BLaER1 (cell line): ENCODE results near the gene PCDHGA10.
"Not testable (repeated sequence)": the region's sequence is repeated elsewhere in the genome, so short reads cannot be mapped to it uniquely, and the experiment has no call there.

Experiments used
- H3K27ac ChIP-seq: shearing (Covaris generic); formaldehyde crosslinking; 2 replicates; pipeline ENCODE4 v1.8.1; 2022
- H3K27me3 ChIP-seq: shearing (Covaris generic); formaldehyde crosslinking; 2 replicates; pipeline ENCODE4 v1.8.1; 2022
- H3K36me3 ChIP-seq: shearing (Covaris generic); formaldehyde crosslinking; 2 replicates; pipeline ENCODE4 v1.8.1; 2022
- H3K4me1 ChIP-seq: shearing (Covaris generic); formaldehyde crosslinking; 2 replicates; pipeline ENCODE4 v1.8.1; 2022
- H3K4me2 ChIP-seq: shearing (Covaris generic); formaldehyde crosslinking; 2 replicates; pipeline ENCODE4 v1.8.1; 2022
- H3K4me3 ChIP-seq: shearing (Covaris generic); formaldehyde crosslinking; 2 replicates; pipeline ENCODE4 v1.8.1; 2022
- H3K9ac ChIP-seq: shearing (Covaris generic); formaldehyde crosslinking; 2 replicates; pipeline ENCODE4 v1.8.1; 2022
- H3K9me3 ChIP-seq: shearing (Covaris generic); formaldehyde crosslinking; 2 replicates; pipeline ENCODE4 v1.8.1; 2022
- H4K20me1 ChIP-seq: shearing (Covaris generic); formaldehyde crosslinking; 2 replicates; pipeline ENCODE4 v1.8.1; 2022
- Cebpa-rat ChIP-seq: shearing (Covaris generic); IDR thresholded peaks from 2 replicates; pipeline ENCODE4 v1.8.1; 2022

PCDHGA10 gene

DNA sequence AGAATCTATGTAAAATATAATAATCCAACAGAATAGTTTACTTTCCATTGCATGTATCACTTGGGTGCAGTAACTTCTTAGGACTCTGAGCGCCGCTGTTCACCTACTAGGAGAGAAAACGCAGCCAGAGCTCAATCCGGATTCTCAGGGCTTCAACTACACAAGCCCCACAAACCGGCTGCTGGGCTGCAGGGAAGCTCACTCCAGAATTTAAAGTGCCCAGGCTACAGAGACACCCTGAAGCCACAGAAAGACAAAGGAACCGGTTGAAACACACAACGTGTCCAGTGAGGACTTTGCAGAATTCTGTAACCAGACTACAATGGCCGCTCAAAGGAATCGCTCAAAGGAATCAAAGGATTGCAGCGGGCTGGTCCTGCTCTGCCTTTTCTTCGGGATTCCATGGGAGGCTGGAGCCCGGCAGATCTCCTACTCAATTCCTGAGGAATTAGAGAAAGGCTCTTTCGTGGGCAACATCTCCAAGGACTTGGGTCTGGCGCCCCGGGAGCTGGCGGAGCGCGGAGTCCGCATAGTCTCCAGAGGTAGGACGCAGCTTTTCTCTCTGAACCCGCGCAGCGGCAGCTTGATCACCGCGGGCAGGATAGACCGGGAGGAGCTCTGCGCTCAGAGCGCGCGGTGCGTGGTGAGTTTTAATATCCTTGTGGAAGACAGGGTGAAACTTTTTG, at the start of gene PCDHGA10:
TSS of gene PCDHGA10 (plus strand) at position 134 of the 686 bp plus-strand sequence. CDS start at position 323, 189 bp downstream.
- Histone ChIP-seq H3K27ac (no peak within 1 kb of the TSS), H3K4me3 (peak within 1 kb of the TSS; percentile 66), H4K20me1 (no peaks in the 10 kb centered on the region), H3K9ac (peak within 1 kb of the TSS; percentile 75), H3K4me1 (peaks cover 19% of the 10 kb centered on the region), H3K4me2 (peak within 1 kb of the TSS; percentile 74), H3K36me3 (no peaks in the 10 kb centered on the region), H3K9me3 (peaks cover 41% of the 10 kb centered on the region), H3K27me3 (peaks cover 22% of the 10 kb centered on the region)
- no peak for TF ChIP-seq Cebpa-rat

- Histone ChIP-seq H3K9me3 (peaks cover 74% of the 10 kb centered on the region), H3K4me3 (no peak within 1 kb of the TSS), H3K9ac (no peak within 1 kb of the TSS), H3K4me2 (no peak within 1 kb of the TSS), H3K27ac (no peak within 1 kb of the TSS), H3K4me1 (no peaks in the 10 kb centered on the region), H3K27me3 (no peaks in the 10 kb centered on the region), H4K20me1 (no peaks in the 10 kb centered on the region), H3K36me3 (no peaks in the 10 kb centered on the region)
- no peak for TF ChIP-seq Cebpa-rat
These were observed 48.7 kb upstream of the PCDHGA10 start, which contains the start of gene PCDHGA5 for GRCh38 chr5:141363952-141364660. PCDHGA5 (plus strand) TSS chr5:141364162; CDS start chr5:141364331, 169 bp downstream.

GRCh38 chr5:141366016-141366896, 46.5 kb upstream of the PCDHGA10 start:
- TF ChIP-seq Cebpa-rat: no peak
- H3K27me3 ChIP-seq: no peaks in the 10 kb centered on the region
- H4K20me1 ChIP-seq: no peaks in the 10 kb centered on the region
- H3K36me3 ChIP-seq: no peaks in the 10 kb centered on the region
- H3K4me3 ChIP-seq: no peak overlapping the region
- H3K4me2 ChIP-seq: no peak overlapping the region
- no peak overlapping the region for H3K27ac ChIP-seq
- no peak overlapping the region for H3K9ac ChIP-seq
- peaks cover 71% of the 10 kb centered on the region for H3K9me3 ChIP-seq
- no peaks in the 10 kb centered on the region for H3K4me1 ChIP-seq

DNA sequence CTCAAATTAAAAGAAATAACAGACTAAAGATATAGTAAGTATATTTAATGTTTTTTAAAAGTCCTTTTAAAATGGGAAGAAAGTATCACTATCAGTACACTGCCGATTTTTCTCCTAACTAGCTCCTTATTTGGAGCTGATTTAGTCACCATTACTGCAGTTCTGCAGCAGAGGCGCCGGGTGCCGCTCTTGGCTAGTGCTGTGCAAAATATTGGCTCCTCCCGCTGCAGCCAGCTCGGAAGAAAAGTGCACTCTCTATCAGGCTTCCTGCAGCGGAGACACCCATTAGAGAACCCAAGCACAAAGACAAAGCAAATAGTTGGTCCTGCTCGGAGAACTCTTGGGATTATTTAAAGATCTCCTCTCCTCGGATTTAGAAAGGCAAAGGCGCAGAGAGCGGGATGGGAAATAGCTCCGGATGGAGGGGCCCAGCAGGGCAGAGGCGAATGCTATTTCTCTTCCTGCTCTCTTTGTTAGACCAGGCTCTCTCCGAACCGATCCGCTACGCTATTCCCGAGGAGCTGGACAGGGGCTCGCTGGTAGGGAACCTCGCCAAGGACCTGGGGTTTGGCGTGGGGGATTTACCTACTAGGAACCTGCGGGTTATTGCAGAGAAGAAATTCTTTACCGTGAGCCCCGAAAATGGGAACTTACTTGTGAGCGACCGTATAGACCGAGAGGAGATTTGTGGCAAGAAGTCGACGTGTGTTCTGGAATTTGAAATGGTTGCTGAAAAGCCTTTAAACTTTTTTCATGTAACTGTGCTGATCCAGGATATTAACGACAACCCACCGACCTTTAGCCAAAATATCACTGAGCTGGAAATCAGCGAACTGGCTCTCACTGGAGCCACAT, 42.6 kb upstream of the PCDHGA10 start, which contains the start of gene PCDHGB3:
TSS of gene PCDHGB3 (plus strand) at position 249 of the 855 bp plus-strand sequence. CDS start at position 402, 153 bp downstream.
- no peaks in the 10 kb centered on the region for H3K27me3 ChIP-seq
- no peak for TF ChIP-seq Cebpa-rat
- no peaks in the 10 kb centered on the region for H4K20me1 ChIP-seq
- no peak within 1 kb of the TSS for H3K4me2 ChIP-seq
- no peak within 1 kb of the TSS for H3K4me3 ChIP-seq
- peaks cover 71% of the 10 kb centered on the region for H3K9me3 ChIP-seq
- H3K9ac ChIP-seq: no peak within 1 kb of the TSS
- H3K36me3 ChIP-seq: 0 out of 2 replicates have a peak, but pooled peaks cover 7% of the 10 kb centered on the region
- no peak within 1 kb of the TSS for H3K27ac ChIP-seq
- no peaks in the 10 kb centered on the region for H3K4me1 ChIP-seq

GRCh38 chr5:141371572-141372475, 41.0 kb upstream of the PCDHGA10 start:
- H3K9ac ChIP-seq: no peak overlapping the region
- H3K4me3 ChIP-seq: no peak overlapping the region
- H3K4me1 ChIP-seq: no peaks in the 10 kb centered on the region
- H4K20me1 ChIP-seq: no peaks in the 10 kb centered on the region
- H3K27me3 ChIP-seq: no peaks in the 10 kb centered on the region
- H3K36me3 ChIP-seq: 0 out of 2 replicates have a peak, but pooled peaks cover 7% of the 10 kb centered on the region
- no peak for TF ChIP-seq Cebpa-rat
- H3K9me3 ChIP-seq: peaks cover 69% of the 10 kb centered on the region
- no peak overlapping the region for H3K27ac ChIP-seq
- no peak overlapping the region for H3K4me2 ChIP-seq

DNA sequence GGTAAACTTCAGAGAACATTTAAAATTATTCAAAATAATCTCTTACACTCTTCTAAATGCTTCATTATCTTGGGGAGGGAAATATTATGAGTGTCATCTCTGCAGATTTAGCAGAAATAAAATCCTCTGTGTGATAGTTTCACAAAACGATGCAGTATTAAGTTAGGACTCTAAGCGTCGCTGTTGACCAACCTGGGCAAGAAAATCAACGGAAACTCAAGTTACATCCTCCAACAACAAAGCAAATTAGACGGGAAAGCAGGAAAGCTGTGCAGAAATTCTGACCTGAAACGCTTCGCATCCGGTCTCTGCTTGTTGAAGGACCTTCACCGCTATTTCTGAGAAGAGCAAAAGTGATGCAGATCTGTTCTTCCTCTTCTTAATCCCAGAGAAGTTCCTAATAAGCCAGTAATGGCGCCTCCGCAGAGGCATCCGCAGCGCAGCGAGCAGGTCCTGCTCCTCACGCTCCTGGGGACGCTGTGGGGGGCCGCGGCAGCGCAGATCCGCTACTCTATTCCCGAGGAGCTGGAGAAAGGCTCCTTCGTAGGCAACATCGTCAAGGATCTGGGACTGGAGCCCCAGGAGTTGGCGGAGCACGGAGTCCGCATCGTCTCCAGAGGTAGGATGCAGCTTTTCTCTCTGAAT, 39.0 kb upstream of the PCDHGA10 start, which contains the start of gene PCDHGA6:
TSS of gene PCDHGA6 (plus strand) at position 219 of the 645 bp plus-strand sequence. CDS start at position 412, 193 bp downstream.
- no peak within 1 kb of the TSS for H3K9ac ChIP-seq
- no peak within 1 kb of the TSS for H3K27ac ChIP-seq
- H3K36me3 ChIP-seq: 0 out of 2 replicates have a peak, but pooled peaks cover 7% of the 10 kb centered on the region
- H4K20me1 ChIP-seq: no peaks in the 10 kb centered on the region
- no peaks in the 10 kb centered on the region for H3K27me3 ChIP-seq
- H3K4me2 ChIP-seq: no peak within 1 kb of the TSS
- no peak within 1 kb of the TSS for H3K4me3 ChIP-seq
- TF ChIP-seq Cebpa-rat: no peak
- peaks cover 73% of the 10 kb centered on the region for H3K9me3 ChIP-seq
- H3K4me1 ChIP-seq: no peaks in the 10 kb centered on the region

DNA sequence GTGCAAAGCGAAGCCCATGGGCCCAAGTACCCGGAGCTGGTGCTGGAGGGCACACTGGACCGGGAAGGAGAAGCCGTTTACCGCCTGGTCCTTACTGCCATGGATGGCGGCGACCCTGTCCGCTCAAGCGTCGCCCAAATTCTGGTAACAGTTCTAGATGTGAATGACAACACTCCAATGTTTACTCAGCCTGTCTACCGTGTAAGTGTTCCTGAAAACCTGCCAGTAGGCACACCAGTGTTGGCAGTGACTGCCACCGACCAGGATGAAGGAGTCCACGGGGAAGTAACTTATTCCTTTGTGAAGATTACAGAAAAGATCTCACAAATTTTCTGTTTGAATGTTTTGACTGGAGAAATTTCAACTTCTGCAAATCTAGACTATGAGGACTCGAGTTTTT, 38.2 kb upstream of the PCDHGA10 start:
- Histone ChIP-seq H3K9me3 (peaks cover 73% of the 10 kb centered on the region), H4K20me1 (no peaks in the 10 kb centered on the region), H3K4me1 (no peaks in the 10 kb centered on the region), H3K36me3 (0 out of 2 replicates have a peak, but pooled peaks cover 7% of the 10 kb centered on the region), H3K4me2 (no peak overlapping the region), H3K27me3 (no peaks in the 10 kb centered on the region), H3K27ac (no peak overlapping the region), H3K9ac (no peak overlapping the region), H3K4me3 (no peak overlapping the region)
- TF ChIP-seq Cebpa-rat: no peak

DNA sequence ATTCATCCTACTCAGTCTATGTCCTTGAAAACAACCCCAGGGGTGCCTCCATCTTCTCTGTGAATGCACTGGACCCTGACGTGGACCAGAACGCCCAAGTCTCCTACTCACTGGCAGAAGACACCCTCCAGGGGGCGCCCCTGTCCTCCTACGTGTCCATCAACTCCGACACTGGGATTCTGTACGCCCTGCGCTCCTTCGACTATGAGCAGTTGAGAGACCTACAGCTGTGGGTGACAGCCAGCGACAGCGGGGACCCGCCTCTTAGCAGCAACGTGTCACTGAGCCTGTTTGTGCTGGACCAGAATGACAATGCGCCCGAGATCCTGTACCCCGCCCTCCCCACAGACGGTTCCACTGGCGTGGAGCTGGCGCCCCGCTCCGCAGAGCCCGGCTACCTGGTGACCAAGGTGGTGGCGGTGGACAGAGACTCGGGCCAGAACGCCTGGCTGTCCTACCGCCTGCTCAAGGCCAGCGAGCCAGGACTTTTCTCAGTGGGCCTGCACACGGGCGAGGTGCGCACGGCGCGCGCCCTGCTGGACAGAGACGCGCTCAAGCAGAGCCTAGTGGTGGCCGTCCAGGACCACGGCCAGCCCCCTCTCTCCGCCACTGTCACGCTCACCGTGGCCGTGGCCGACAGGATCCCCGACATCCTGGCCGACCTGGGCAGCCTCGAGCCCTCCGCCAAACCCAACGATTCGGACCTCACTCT, 37.2 kb upstream of the PCDHGA10 start:
- not testable (repeated sequence) for H3K36me3 ChIP-seq, H3K27me3 ChIP-seq, H3K4me2 ChIP-seq, H3K9ac ChIP-seq, H3K27ac ChIP-seq, H3K4me1 ChIP-seq, H4K20me1 ChIP-seq, H3K4me3 ChIP-seq
- peaks cover 65% of the 10 kb centered on the region for H3K9me3 ChIP-seq
